GM12878 (cell line): ENCODE measurements around the gene SPRR5.

Experiments
- SIN3A ChIP-seq: IDR thresholded peaks from 2 replicates; pipeline ENCODE4 v1.6.1; 2012; ENCODE audit warnings: low read depth, low read length, improper control_type of control experiment
- TF ChIP-seq, protein P1 (sequence below): IDR thresholded peaks from 2 replicates; pipeline ENCODE4 v1.6.1; 2012; ENCODE audit warnings: low read depth, low read length, improper control_type of control experiment

GRCh38 chr1:152932170-152932811 is 14.7 kb upstream of the SPRR5 start:
- TF ChIP-seq SIN3A: no peak
- TF ChIP-seq, protein P1, sequence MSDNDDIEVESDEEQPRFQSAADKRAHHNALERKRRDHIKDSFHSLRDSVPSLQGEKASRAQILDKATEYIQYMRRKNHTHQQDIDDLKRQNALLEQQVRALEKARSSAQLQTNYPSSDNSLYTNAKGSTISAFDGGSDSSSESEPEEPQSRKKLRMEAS: no peak
